ENCODE measurements around the gene KRT15. TPM values are rescaled to one million over a fixed set of nuclear protein-coding genes. Genes with fewer than 3 reads are reported as not detected.

KRT15 gene
- total RNA-seq, 2 experiments from 2014 or later, result not detected

GRCh38 chr17:41563607-41564170 is 45.0 kb upstream of the KRT15 start:
- intact Hi-C loops (cut with micrococcal nuclease; ENCODE audit: unreplicated experiment), result no loop called here
- BruUV-seq (replicated peaks), result no TSS peak
- Histone ChIP-seq H4K20me1 (ENCODE audit: insufficient read depth, low read length) (no peaks in the 10 kb centered on the region), H3K27ac (ENCODE audit: low read depth, low read length, poor library complexity, severe bottlenecking) (no peak overlapping the region), H3K4me1 (ENCODE audit: insufficient read depth, low read length, poor library complexity, severe bottlenecking) (no peaks in the 10 kb centered on the region), H3K4me3 (ENCODE audit: low read depth, low read length, poor library complexity, severe bottlenecking) (no peak overlapping the region), H3K9me3 (ENCODE audit: low read length) (no peaks in the 10 kb centered on the region), H3K36me3 (ENCODE audit: insufficient read depth, low read length) (no peaks in the 10 kb centered on the region), H3K79me2 (ENCODE audit: insufficient read depth, low read depth, low read length) (no peaks in the 10 kb centered on the region), H3K9me2 (ENCODE audit: insufficient read depth, low read length) (no peaks in the 10 kb centered on the region), H2AFZ (ENCODE audit: low read length) (no peak overlapping the region), H3K4me2 (ENCODE audit: low read length) (no peak overlapping the region)
- ChIA-PET CTCF (ENCODE audit: unreplicated experiment) (no interaction called here), POLR2A (no interaction called here)
- no peak for DNase-seq (ENCODE audit: low spot score)
- TF ChIP-seq, protein P1, sequence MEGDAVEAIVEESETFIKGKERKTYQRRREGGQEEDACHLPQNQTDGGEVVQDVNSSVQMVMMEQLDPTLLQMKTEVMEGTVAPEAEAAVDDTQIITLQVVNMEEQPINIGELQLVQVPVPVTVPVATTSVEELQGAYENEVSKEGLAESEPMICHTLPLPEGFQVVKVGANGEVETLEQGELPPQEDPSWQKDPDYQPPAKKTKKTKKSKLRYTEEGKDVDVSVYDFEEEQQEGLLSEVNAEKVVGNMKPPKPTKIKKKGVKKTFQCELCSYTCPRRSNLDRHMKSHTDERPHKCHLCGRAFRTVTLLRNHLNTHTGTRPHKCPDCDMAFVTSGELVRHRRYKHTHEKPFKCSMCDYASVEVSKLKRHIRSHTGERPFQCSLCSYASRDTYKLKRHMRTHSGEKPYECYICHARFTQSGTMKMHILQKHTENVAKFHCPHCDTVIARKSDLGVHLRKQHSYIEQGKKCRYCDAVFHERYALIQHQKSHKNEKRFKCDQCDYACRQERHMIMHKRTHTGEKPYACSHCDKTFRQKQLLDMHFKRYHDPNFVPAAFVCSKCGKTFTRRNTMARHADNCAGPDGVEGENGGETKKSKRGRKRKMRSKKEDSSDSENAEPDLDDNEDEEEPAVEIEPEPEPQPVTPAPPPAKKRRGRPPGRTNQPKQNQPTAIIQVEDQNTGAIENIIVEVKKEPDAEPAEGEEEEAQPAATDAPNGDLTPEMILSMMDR (conservative IDR thresholded peaks at IDR 0.05; ENCODE audit: low read length), result no peak
- TF ChIP-seq EZH2phosphoT487 (IDR thresholded peaks at IDR 0.05; ENCODE audit: borderline replicate concordance, low read depth, low read length), result no peak

DNA sequence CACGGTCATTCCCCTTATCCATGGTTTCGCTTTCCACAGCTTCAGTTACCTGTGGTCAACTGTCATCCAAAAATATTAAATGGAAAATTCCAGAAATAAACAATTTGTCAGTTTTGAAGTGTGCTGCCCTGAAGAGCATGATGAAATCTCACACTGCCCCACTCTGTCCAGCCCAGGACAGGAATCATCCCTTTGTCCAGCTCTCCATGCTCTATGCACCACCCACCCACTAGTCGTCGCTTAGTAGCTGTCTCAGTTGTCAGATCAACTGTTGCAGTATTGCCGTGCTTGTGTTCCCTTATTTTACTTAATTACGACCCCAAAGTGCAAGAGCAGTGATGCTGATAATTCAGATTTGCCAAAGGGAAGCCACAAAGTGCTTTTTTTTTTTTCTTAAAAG is 42.9 kb upstream of the KRT15 start:
- Histone ChIP-seq H3K9me3 (ENCODE audit: low read length) (no peaks in the 10 kb centered on the region), H2AFZ (ENCODE audit: low read length) (no peak overlapping the region), H3K79me2 (ENCODE audit: insufficient read depth, low read depth, low read length) (no peaks in the 10 kb centered on the region), H3K9me2 (ENCODE audit: insufficient read depth, low read length) (no peaks in the 10 kb centered on the region), H4K20me1 (ENCODE audit: insufficient read depth, low read length) (no peaks in the 10 kb centered on the region), H3K4me3 (ENCODE audit: low read depth, low read length, poor library complexity, severe bottlenecking) (no peak overlapping the region), H3K27ac (ENCODE audit: low read depth, low read length, poor library complexity, severe bottlenecking) (no peak overlapping the region), H3K4me1 (ENCODE audit: insufficient read depth, low read length, poor library complexity, severe bottlenecking) (no peaks in the 10 kb centered on the region), H3K4me2 (ENCODE audit: low read length) (no peak overlapping the region), H3K36me3 (ENCODE audit: insufficient read depth, low read length) (no peaks in the 10 kb centered on the region)
- no TSS peak for BruUV-seq (replicated peaks)
- POLR2A ChIA-PET, result interaction anchor here (0.5 kb wide), 1 partner anchor 770 kb away, joined by 3 read pairs; no protein-coding TSS in a partner anchor
- DNase-seq (ENCODE audit: low spot score), result no peak
- intact Hi-C loops (cut with micrococcal nuclease; ENCODE audit: unreplicated experiment), result no loop called here
- TF ChIP-seq, protein P1 (conservative IDR thresholded peaks at IDR 0.05; ENCODE audit: low read length), result no peak
- no peak for TF ChIP-seq EZH2phosphoT487 (IDR thresholded peaks at IDR 0.05; ENCODE audit: borderline replicate concordance, low read depth, low read length)
- CTCF ChIA-PET (ENCODE audit: unreplicated experiment), result no interaction called here

- Histone ChIP-seq H4K20me1 (ENCODE audit: insufficient read depth, low read length) (no peaks in the 10 kb centered on the region), H3K9me3 (ENCODE audit: low read length) (no peaks in the 10 kb centered on the region), H2AFZ (ENCODE audit: low read length) (no peak overlapping the region), H3K79me2 (ENCODE audit: insufficient read depth, low read depth, low read length) (no peaks in the 10 kb centered on the region), H3K4me1 (ENCODE audit: insufficient read depth, low read length, poor library complexity, severe bottlenecking) (no peaks in the 10 kb centered on the region), H3K4me2 (ENCODE audit: low read length) (no peak overlapping the region), H3K36me3 (ENCODE audit: insufficient read depth, low read length) (no peaks in the 10 kb centered on the region), H3K4me3 (ENCODE audit: low read depth, low read length, poor library complexity, severe bottlenecking) (no peak overlapping the region), H3K9me2 (ENCODE audit: insufficient read depth, low read length) (no peaks in the 10 kb centered on the region), H3K27ac (ENCODE audit: low read depth, low read length, poor library complexity, severe bottlenecking) (no peak overlapping the region)
- ChIA-PET POLR2A (interaction anchor here (0.6 kb wide), 1 partner anchor 273 kb away, joined by 4 read pairs; no protein-coding TSS in a partner anchor), CTCF (ENCODE audit: unreplicated experiment) (no interaction called here)
- intact Hi-C loops (cut with micrococcal nuclease; ENCODE audit: unreplicated experiment), result no loop called here
- no peak for DNase-seq (ENCODE audit: low spot score)
- TF ChIP-seq, protein P1 (conservative IDR thresholded peaks at IDR 0.05; ENCODE audit: low read length), result no peak
- BruUV-seq (replicated peaks), result no TSS peak
Observed at GRCh38 chr17:41559548-41559947, 40.9 kb upstream of the KRT15 start.

Data from OCI-LY7 (cell line).